ENCODE measurements around the gene DCP1A.

GRCh38 chr3:53240989-53241972 lies 106.1 kb downstream of the DCP1A start:
- TF ChIP-seq POLR2A (IDR thresholded peaks at IDR 0.05) = no peak
- no peak for TF ChIP-seq EP300 (IDR thresholded peaks at IDR 0.05)
- TF ChIP-seq, protein P1, sequence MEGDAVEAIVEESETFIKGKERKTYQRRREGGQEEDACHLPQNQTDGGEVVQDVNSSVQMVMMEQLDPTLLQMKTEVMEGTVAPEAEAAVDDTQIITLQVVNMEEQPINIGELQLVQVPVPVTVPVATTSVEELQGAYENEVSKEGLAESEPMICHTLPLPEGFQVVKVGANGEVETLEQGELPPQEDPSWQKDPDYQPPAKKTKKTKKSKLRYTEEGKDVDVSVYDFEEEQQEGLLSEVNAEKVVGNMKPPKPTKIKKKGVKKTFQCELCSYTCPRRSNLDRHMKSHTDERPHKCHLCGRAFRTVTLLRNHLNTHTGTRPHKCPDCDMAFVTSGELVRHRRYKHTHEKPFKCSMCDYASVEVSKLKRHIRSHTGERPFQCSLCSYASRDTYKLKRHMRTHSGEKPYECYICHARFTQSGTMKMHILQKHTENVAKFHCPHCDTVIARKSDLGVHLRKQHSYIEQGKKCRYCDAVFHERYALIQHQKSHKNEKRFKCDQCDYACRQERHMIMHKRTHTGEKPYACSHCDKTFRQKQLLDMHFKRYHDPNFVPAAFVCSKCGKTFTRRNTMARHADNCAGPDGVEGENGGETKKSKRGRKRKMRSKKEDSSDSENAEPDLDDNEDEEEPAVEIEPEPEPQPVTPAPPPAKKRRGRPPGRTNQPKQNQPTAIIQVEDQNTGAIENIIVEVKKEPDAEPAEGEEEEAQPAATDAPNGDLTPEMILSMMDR (IDR thresholded peaks at IDR 0.05) = no peak

All from ovary (tissue), 3 donors.